WTC11 (cell line): ENCODE data around the gene ITPR2. TPM values are rescaled to one million over a fixed set of nuclear protein-coding genes. Genes with fewer than 3 reads are reported as not detected.

ENCODE experiments used
- ATAC-seq: fragments of 200-7000 bp; cut with Tn5 transposase; 2 replicates; pipeline ENCODE4 v1.10.0; 2021; ENCODE audit warnings: mild to moderate bottlenecking, moderate library complexity
- CTCF ChIA-PET: fragments of 300-600 bp; sonication (Branson Sonifier 250); formaldehyde crosslinking; loops from one replicate; lab custom pipeline; 2021; ENCODE audit warnings: antibody characterized with exemption; lab: Charles Lee
- POLR2A ChIA-PET: fragments of 350-600 bp; sonication (Branson Sonifier 250); formaldehyde crosslinking; loops from one replicate; lab custom pipeline; 2021; ENCODE audit warnings: antibody characterized with exemption; lab: Charles Lee
- DNase-seq: peaks from one replicate; pipeline ENCODE4 v3.0.0; 2021; ENCODE audit warnings: low spot score
- H3K27ac Mint-ChIP-seq: 2 replicates; pipeline ENCODE4 v1.8.0; 2021; ENCODE audit warnings: mixed read lengths
- H3K27me3 Mint-ChIP-seq: 2 replicates; pipeline ENCODE4 v1.8.0; 2021; ENCODE audit warnings: low read depth, mild to moderate bottlenecking, moderate library complexity, mixed read lengths
- H3K36me3 Mint-ChIP-seq: 2 replicates; pipeline ENCODE4 v1.8.0; 2021; ENCODE audit warnings: mixed read lengths
- H3K4me1 Mint-ChIP-seq: 2 replicates; pipeline ENCODE4 v1.8.0; 2022; ENCODE audit warnings: mixed read lengths
- H3K4me3 Mint-ChIP-seq: 2 replicates; pipeline ENCODE4 v1.8.0; 2021; ENCODE audit warnings: mild to moderate bottlenecking, moderate library complexity, mixed read lengths
- H3K9me3 Mint-ChIP-seq: 2 replicates; pipeline ENCODE4 v1.8.0; 2021; ENCODE audit warnings: mixed read lengths
- AFF4 ChIP-seq: sonication (generic); formaldehyde crosslinking; IDR thresholded peaks from 2 replicates; pipeline ENCODE4 v1.8.1; 2023; ENCODE audit warnings: mild to moderate bottlenecking, missing genetic modification reagents, borderline replicate concordance
- EMX1 ChIP-seq: fragments of 250-450 bp; sonication (Bioruptor Pico); IDR thresholded peaks from 2 replicates; pipeline ENCODE4 v1.8.0; 2021; ENCODE audit warnings: mild to moderate bottlenecking
- ETV6 ChIP-seq: sonication (generic); formaldehyde crosslinking; IDR thresholded peaks from 2 replicates; pipeline ENCODE4 v1.8.1; 2022; ENCODE audit warnings: mild to moderate bottlenecking, missing genetic modification reagents
- FOXP1 ChIP-seq: sonication (generic); formaldehyde crosslinking; IDR thresholded peaks from 2 replicates; pipeline ENCODE4 v1.8.0; 2022; ENCODE audit warnings: missing genetic modification reagents, mild to moderate bottlenecking, moderate library complexity, borderline replicate concordance
- IRF2 ChIP-seq: sonication (generic); formaldehyde crosslinking; IDR thresholded peaks from 2 replicates; pipeline ENCODE4 v1.8.0; 2022; ENCODE audit warnings: low read depth, missing genetic modification reagents, borderline replicate concordance
- JAZF1 ChIP-seq: fragments of 250-450 bp; sonication (Bioruptor Pico); IDR thresholded peaks from 2 replicates; pipeline ENCODE4 v1.9.0; 2021; ENCODE audit warnings: moderate library complexity, mild to moderate bottlenecking, inconsistent platforms
- NFE2L1 ChIP-seq: sonication (generic); formaldehyde crosslinking; IDR thresholded peaks from 2 replicates; pipeline ENCODE4 v1.8.1; 2023; ENCODE audit warnings: missing genetic modification reagents
- OVOL2 ChIP-seq: fragments of 250-450 bp; sonication (Bioruptor Pico); IDR thresholded peaks from 2 replicates; pipeline ENCODE4 v1.9.0; 2021; ENCODE audit warnings: mild to moderate bottlenecking, borderline replicate concordance
- PRRX2 ChIP-seq: fragments of 250-450 bp; sonication (Bioruptor Pico); IDR thresholded peaks from 2 replicates; pipeline ENCODE4 v1.8.0; 2021; ENCODE audit warnings: mild to moderate bottlenecking
- TEAD1 ChIP-seq: sonication (generic); formaldehyde crosslinking; IDR thresholded peaks from 2 replicates; pipeline ENCODE4 v1.8.0; 2022; ENCODE audit warnings: mild to moderate bottlenecking, missing genetic modification reagents
- USF1 ChIP-seq: sonication (generic); formaldehyde crosslinking; IDR thresholded peaks from 2 replicates; pipeline ENCODE4 v1.8.0; 2022; ENCODE audit warnings: mild to moderate bottlenecking, missing genetic modification reagents
- ZNF219 ChIP-seq: sonication (generic); formaldehyde crosslinking; IDR thresholded peaks from 2 replicates; pipeline ENCODE4 v1.8.0; 2023; ENCODE audit warnings: missing genetic modification reagents, mild to moderate bottlenecking, borderline replicate concordance
- ZNF671 ChIP-seq: fragments of 250-450 bp; sonication (Bioruptor Pico); IDR thresholded peaks from 2 replicates; pipeline ENCODE4 v1.8.0; 2021; ENCODE audit warnings: mild to moderate bottlenecking
- total RNA-seq: library from RNA; stranded (reverse); gene quantifications from 3 replicates; pipeline ENCODE4 v1.2.3, GENCODE V29; 2021
- TF ChIP-seq, protein P1 (sequence below): sonication (generic); formaldehyde crosslinking; IDR thresholded peaks from 2 replicates; pipeline ENCODE4 v1.8.1; 2022; ENCODE audit warnings: missing genetic modification reagents, borderline replicate concordance
- TF ChIP-seq, protein P2 (sequence below): sonication (generic); formaldehyde crosslinking; IDR thresholded peaks from 2 replicates; pipeline ENCODE4 v1.8.0; 2023; ENCODE audit warnings: missing genetic modification reagents, mild to moderate bottlenecking, borderline replicate concordance
- TF ChIP-seq, protein P3 (sequence below): sonication (generic); formaldehyde crosslinking; IDR thresholded peaks from 2 replicates; pipeline ENCODE4 v1.8.0; 2022; ENCODE audit warnings: missing genetic modification reagents
- TF ChIP-seq, protein P4 (sequence below): sonication (generic); formaldehyde crosslinking; IDR thresholded peaks from 2 replicates; pipeline ENCODE4 v1.8.0; 2022; ENCODE audit warnings: mild to moderate bottlenecking, missing genetic modification reagents
- TF ChIP-seq, protein P5 (sequence below): sonication (generic); formaldehyde crosslinking; IDR thresholded peaks from 2 replicates; pipeline ENCODE4 v1.8.1; 2022; ENCODE audit warnings: low read depth, mild to moderate bottlenecking, moderate library complexity, missing genetic modification reagents, borderline replicate concordance

The ITPR2 gene
- total RNA-seq, 1 experiment from 2014 or later: 50.7 TPM

DNA sequence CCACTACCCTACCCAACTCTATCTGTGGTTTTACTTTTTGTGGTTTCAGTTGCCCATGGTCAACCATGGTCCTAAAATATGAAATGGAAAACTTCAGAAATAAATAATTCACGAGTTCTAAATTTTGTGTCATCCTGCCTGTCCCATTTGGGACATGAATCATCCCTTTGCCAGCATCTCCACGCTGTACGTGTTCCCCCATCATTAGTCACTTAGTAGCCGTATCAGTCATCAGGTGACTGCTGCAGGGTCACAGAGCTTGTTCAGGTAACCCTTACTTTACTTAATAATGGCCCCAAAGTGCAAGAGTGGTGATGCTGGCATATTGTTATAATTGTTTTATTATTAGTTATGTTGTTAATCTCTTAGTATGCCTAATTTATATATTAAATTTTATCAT, 209.9 kb downstream of the ITPR2 start (continued):
- TF ChIP-seq PRRX2 (CRISPR knock-in tag) (no peak), FOXP1 (CRISPR knock-in tag) (no peak), AFF4 (CRISPR knock-in tag) (no peak), ZNF671 (CRISPR knock-in tag) (no peak), ZNF219 (CRISPR knock-in tag) (no peak)

DNA sequence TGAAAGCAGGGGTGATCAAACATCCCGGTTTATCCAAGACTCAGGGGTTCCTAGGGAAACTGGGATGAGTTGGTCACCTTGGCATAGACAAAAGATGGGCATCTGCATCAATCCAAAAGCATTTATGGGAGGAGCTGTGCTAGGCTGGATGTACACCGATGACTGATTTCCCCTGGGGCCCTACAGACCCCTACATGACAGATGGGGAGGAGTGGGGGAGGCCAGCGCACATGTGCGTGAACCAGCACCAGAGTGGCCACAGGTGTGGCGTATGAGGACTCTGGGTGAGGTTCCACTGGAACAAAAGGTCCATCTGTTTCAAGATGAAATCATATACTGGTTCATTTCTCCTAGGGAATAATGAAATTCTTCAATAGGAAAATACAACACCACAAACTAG, 210.4 kb downstream of the ITPR2 start:
- Mint-ChIP-seq H3K27me3 (no peaks in the 10 kb centered on the region), H3K9me3 (no peaks in the 10 kb centered on the region)
- CTCF ChIA-PET: interaction anchor here (2.1 to 2.9 kb wide), 2 partner anchors 8 to 79 kb away, joined by 4 to 15 read pairs; no protein-coding TSS in a partner anchor
- TF ChIP-seq USF1 (CRISPR knock-in tag): no peak
- TF ChIP-seq EMX1: no peak
- TF ChIP-seq, protein P1, sequence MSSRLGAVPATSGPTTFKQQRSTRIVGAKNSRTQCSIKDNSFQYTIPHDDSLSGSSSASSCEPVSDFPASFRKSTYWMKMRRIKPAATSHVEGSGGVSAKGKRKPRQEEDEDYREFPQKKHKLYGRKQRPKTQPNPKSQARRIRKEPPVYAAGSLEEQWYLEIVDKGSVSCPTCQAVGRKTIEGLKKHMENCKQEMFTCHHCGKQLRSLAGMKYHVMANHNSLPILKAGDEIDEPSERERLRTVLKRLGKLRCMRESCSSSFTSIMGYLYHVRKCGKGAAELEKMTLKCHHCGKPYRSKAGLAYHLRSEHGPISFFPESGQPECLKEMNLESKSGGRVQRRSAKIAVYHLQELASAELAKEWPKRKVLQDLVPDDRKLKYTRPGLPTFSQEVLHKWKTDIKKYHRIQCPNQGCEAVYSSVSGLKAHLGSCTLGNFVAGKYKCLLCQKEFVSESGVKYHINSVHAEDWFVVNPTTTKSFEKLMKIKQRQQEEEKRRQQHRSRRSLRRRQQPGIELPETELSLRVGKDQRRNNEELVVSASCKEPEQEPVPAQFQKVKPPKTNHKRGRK: no peak
- no peak for TF ChIP-seq JAZF1 (CRISPR knock-in tag)
- no peak for TF ChIP-seq NFE2L1 (CRISPR knock-in tag)
- TF ChIP-seq, protein P2, sequence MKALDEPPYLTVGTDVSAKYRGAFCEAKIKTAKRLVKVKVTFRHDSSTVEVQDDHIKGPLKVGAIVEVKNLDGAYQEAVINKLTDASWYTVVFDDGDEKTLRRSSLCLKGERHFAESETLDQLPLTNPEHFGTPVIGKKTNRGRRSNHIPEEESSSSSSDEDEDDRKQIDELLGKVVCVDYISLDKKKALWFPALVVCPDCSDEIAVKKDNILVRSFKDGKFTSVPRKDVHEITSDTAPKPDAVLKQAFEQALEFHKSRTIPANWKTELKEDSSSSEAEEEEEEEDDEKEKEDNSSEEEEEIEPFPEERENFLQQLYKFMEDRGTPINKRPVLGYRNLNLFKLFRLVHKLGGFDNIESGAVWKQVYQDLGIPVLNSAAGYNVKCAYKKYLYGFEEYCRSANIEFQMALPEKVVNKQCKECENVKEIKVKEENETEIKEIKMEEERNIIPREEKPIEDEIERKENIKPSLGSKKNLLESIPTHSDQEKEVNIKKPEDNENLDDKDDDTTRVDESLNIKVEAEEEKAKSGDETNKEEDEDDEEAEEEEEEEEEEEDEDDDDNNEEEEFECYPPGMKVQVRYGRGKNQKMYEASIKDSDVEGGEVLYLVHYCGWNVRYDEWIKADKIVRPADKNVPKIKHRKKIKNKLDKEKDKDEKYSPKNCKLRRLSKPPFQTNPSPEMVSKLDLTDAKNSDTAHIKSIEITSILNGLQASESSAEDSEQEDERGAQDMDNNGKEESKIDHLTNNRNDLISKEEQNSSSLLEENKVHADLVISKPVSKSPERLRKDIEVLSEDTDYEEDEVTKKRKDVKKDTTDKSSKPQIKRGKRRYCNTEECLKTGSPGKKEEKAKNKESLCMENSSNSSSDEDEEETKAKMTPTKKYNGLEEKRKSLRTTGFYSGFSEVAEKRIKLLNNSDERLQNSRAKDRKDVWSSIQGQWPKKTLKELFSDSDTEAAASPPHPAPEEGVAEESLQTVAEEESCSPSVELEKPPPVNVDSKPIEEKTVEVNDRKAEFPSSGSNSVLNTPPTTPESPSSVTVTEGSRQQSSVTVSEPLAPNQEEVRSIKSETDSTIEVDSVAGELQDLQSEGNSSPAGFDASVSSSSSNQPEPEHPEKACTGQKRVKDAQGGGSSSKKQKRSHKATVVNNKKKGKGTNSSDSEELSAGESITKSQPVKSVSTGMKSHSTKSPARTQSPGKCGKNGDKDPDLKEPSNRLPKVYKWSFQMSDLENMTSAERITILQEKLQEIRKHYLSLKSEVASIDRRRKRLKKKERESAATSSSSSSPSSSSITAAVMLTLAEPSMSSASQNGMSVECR (CRISPR knock-in tag): no peak
- TF ChIP-seq, protein P3, sequence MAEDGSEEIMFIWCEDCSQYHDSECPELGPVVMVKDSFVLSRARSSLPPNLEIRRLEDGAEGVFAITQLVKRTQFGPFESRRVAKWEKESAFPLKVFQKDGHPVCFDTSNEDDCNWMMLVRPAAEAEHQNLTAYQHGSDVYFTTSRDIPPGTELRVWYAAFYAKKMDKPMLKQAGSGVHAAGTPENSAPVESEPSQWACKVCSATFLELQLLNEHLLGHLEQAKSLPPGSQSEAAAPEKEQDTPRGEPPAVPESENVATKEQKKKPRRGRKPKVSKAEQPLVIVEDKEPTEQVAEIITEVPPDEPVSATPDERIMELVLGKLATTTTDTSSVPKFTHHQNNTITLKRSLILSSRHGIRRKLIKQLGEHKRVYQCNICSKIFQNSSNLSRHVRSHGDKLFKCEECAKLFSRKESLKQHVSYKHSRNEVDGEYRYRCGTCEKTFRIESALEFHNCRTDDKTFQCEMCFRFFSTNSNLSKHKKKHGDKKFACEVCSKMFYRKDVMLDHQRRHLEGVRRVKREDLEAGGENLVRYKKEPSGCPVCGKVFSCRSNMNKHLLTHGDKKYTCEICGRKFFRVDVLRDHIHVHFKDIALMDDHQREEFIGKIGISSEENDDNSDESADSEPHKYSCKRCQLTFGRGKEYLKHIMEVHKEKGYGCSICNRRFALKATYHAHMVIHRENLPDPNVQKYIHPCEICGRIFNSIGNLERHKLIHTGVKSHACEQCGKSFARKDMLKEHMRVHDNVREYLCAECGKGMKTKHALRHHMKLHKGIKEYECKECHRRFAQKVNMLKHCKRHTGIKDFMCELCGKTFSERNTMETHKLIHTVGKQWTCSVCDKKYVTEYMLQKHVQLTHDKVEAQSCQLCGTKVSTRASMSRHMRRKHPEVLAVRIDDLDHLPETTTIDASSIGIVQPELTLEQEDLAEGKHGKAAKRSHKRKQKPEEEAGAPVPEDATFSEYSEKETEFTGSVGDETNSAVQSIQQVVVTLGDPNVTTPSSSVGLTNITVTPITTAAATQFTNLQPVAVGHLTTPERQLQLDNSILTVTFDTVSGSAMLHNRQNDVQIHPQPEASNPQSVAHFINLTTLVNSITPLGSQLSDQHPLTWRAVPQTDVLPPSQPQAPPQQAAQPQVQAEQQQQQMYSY (CRISPR knock-in tag): no peak
- TF ChIP-seq IRF2: no peak
- TF ChIP-seq OVOL2 (CRISPR knock-in tag): no peak
- TF ChIP-seq ETV6 (CRISPR knock-in tag): no peak
- TF ChIP-seq TEAD1 (CRISPR knock-in tag): no peak
- TF ChIP-seq, protein P4, sequence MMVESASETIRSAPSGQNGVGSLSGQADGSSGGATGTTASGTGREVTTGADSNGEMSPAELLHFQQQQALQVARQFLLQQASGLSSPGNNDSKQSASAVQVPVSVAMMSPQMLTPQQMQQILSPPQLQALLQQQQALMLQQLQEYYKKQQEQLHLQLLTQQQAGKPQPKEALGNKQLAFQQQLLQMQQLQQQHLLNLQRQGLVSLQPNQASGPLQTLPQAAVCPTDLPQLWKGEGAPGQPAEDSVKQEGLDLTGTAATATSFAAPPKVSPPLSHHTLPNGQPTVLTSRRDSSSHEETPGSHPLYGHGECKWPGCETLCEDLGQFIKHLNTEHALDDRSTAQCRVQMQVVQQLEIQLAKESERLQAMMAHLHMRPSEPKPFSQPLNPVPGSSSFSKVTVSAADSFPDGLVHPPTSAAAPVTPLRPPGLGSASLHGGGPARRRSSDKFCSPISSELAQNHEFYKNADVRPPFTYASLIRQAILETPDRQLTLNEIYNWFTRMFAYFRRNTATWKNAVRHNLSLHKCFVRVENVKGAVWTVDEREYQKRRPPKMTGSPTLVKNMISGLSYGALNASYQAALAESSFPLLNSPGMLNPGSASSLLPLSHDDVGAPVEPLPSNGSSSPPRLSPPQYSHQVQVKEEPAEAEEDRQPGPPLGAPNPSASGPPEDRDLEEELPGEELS: no peak
- TF ChIP-seq, protein P5, sequence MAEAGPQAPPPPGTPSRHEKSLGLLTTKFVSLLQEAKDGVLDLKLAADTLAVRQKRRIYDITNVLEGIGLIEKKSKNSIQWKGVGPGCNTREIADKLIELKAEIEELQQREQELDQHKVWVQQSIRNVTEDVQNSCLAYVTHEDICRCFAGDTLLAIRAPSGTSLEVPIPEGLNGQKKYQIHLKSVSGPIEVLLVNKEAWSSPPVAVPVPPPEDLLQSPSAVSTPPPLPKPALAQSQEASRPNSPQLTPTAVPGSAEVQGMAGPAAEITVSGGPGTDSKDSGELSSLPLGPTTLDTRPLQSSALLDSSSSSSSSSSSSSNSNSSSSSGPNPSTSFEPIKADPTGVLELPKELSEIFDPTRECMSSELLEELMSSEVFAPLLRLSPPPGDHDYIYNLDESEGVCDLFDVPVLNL (CRISPR knock-in tag): no peak

More for the DNA sequence above, 210.4 kb downstream of the ITPR2 start:
- Mint-ChIP-seq H3K27ac (no peak overlapping the region), H3K4me3 (no peak overlapping the region), H3K4me1 (no peaks in the 10 kb centered on the region), H3K36me3 (peaks cover 42% of the 10 kb centered on the region)
- POLR2A ChIA-PET: no interaction called here
- no peak for ATAC-seq
- DNase-seq: no peak
